D721Med (cell line): Measurements from ENCODE around the gene TMEM144.
A peak's percentile ranks its signal among the peaks of the same experiment; 100 is the strongest.

Source experiments
- DNase-seq: peaks from one replicate; pipeline ENCODE4 v3.0.0; 2011; ENCODE audit warnings: low spot score; ENCODE audit not compliant: insufficient read length
- FAIRE-seq: peaks from 2 replicates; lab custom pipeline; 2011; peaks lifted over from hg19 to GRCh38; lab: Jason Lieb, UNC
- TF ChIP-seq, protein P1 (sequence below): IDR thresholded peaks from 2 replicates; pipeline ENCODE4 v1.5.1; 2012; ENCODE audit warnings: mild to moderate bottlenecking, control low read depth; ENCODE audit not compliant: insufficient read depth; ENCODE audit errors: missing control alignments

The TMEM144 gene

DNA sequence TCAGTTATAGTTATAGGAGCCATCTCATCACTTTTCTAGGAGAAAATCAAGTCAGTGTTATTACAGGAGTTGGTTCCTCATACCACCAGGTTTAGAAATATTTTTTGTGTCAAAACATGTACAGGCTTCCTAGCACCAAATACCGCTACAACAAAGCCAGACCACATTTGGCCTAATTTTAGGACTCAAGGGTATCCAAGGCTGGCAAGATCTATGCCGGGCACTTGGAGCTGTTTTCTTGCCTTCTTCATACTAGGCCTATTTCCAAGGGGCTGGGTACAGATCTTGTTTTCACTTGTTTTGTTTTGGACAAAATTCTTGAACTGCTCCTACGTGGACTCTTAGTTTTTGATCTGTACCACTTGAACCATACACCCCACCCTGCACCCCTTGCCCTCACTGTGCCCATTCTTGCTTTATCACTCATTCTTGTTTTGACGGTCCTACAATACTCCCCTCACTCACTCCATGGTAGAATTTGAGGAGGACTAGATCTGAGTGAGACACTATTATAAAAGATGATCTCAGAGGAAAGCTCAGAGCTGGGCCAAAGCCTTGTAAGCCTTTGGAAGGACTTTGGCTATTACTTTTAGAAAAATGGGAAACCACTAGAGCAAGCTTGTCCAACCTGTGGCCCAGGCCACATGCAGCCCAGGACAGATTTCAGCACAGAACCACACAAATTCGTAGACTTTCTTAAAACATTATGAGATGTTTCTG, 17.7 kb upstream of the TMEM144 start:
- DNase-seq, result no peak
- TF ChIP-seq, protein P1, sequence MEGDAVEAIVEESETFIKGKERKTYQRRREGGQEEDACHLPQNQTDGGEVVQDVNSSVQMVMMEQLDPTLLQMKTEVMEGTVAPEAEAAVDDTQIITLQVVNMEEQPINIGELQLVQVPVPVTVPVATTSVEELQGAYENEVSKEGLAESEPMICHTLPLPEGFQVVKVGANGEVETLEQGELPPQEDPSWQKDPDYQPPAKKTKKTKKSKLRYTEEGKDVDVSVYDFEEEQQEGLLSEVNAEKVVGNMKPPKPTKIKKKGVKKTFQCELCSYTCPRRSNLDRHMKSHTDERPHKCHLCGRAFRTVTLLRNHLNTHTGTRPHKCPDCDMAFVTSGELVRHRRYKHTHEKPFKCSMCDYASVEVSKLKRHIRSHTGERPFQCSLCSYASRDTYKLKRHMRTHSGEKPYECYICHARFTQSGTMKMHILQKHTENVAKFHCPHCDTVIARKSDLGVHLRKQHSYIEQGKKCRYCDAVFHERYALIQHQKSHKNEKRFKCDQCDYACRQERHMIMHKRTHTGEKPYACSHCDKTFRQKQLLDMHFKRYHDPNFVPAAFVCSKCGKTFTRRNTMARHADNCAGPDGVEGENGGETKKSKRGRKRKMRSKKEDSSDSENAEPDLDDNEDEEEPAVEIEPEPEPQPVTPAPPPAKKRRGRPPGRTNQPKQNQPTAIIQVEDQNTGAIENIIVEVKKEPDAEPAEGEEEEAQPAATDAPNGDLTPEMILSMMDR, result no peak
- FAIRE-seq, result no peak

DNA sequence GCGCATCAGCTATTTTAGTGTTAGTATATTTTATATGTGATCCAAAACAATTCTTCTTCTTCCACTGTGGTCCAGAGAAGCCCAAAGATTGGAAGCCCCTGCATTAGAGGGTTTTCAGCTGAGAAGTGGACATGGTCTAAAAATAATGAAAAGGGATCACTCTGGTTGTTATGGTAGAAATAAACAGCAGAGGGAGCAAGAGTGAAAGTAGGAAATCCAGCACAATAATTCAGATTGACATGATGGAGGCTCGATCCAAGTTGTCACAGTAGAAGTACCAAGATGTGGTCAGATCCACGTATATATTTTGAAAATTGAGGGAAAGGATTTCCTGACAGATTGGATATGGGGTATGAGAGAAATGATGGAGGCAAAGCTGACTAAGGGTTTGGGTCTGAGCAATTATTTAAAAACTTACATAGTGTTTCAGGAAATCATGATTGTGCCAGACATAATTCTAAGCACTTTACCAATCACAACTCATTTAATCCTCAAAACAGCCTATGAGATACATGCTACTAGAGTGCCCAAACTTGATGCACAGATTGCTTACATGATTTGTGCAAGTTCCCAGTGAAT, 17.0 kb upstream of the TMEM144 start:
- TF ChIP-seq, protein P1, result peak; percentile 43
- DNase-seq (no peak), FAIRE-seq (peak; percentile 74)

GRCh38 chr4:158195297-158195696, 15.0 kb upstream of the TMEM144 start:
- TF ChIP-seq, protein P1, result no peak
- DNase-seq (no peak), FAIRE-seq (no peak)

DNA sequence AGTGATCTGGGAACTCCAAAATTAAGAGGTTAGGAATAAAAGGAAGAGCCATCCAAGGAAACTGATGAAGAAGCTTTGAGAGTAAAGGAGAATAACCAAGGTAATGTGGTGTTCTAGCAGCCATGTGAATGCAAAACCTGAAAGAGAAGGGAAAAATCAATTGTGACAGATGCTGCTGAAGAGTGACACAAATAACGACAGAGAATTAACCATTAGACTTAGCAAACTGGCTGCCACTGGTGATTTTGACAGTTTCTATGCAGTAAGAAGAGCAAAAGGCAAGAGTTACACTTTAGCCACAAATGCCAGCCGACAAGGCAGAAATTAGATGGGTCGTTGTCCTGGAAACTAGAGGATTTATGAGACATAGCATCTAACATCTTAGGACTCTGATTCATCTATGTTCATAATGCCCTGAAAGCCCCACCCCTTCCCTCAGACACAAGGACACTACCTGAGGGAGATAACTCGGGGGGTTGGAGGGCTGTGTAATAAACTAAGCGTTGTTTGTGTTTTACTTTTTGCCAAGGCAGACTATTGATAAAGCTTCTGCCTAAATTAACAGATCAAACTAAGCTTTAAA, 13.0 kb upstream of the TMEM144 start:
- FAIRE-seq, result no peak
- no peak for DNase-seq
- TF ChIP-seq, protein P1, result no peak

DNA sequence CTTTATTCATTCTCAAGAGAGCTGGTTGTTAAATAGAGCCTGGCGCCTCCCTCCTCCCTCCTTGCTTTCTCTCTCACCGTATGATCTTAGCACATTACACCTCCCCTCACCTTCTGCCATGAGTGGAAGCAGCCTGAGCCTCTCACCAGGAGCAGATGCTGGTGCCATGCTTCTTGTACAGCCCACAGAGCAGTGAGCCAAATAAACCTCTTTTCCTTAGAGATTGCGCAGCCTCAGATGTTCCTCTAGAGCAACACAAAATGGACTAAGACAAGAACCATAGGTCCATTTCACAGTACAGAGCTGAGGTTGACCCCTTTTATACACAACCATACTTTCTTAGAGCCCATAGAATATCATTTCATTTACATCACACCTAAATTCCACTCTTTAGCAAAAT, 10.1 kb upstream of the TMEM144 start:
- DNase-seq (no peak), FAIRE-seq (no peak)
- TF ChIP-seq, protein P1, result no peak

GRCh38 chr4:158201322-158201721, 9.0 kb upstream of the TMEM144 start:
- TF ChIP-seq, protein P1, result no peak
- no peak for FAIRE-seq
- no peak for DNase-seq

DNA sequence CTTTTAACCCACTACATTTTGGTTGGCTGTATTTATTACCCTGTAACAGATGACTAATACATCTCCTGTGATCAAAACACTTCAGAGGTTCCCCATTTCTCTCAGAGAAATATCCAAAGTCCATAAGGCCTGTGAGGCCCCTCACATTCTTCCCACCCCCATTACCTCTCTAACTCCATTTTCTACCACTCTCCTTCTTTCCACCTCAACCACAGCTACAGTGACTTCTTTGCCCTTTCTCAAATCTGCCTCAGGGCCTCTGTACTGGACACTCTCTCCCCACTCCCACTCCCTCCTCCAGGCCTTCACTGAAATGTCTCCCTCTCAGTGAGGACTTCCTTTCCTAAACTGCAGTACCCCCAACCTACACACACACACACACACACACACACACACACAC, 8.4 kb upstream of the TMEM144 start:
- no peak for DNase-seq
- FAIRE-seq, result no peak
- TF ChIP-seq, protein P1, result no peak
